Peyer's patch (tissue), 4 donors: Measurements from ENCODE around the gene TSSK2.

Experiments used
- POLR2A ChIP-seq, 2 donors: fragments of 450-650 bp; IDR thresholded peaks; one replicate each; pipeline ENCODE4 v1.5.1; 2017; ENCODE audit warnings: antibody characterized with exemption in 2 of 2, mild to moderate bottlenecking in 2 of 2, moderate library complexity in 2 of 2
- TF ChIP-seq, protein P1 (sequence below), 6 experiments: fragments of 450-650 bp in 4 of 6; fragments of 200-600 bp in 2 of 6; sonication (generic) in 1 of 6; IDR thresholded peaks; one replicate each; pipeline ENCODE4 v1.5.1; 2017 to 2019; ENCODE audit warnings: antibody characterized with exemption in 6 of 6, mild to moderate bottlenecking in 3 of 6, moderate library complexity in 1 of 6

DNA sequence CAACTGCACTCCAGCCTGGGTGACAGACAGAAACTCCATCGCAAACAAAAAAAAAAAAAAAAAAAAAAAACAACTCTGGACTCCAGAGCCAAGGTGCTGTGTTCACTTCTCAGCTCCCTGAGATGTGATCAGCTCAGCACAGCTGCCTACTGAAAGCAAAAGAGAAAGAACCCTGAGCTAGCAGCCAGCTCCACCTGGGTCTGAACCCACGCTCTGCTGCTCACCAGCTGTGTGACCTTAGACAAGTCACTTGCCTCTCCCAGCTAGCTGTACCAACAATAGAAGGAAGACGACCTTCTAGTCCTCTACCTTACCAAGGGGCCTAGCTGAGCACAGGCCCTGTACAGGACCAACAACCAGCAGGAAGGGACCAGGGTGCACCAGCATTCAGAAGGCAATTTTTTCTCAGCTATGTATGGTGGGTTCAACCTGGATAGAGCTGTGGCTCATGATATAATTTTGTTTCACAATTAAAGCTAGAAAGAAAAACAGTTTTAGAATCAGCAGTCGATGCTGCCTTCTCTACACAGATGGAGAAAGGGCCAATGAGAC lies 12.7 kb upstream of the TSSK2 start:
- TF ChIP-seq, protein P1, sequence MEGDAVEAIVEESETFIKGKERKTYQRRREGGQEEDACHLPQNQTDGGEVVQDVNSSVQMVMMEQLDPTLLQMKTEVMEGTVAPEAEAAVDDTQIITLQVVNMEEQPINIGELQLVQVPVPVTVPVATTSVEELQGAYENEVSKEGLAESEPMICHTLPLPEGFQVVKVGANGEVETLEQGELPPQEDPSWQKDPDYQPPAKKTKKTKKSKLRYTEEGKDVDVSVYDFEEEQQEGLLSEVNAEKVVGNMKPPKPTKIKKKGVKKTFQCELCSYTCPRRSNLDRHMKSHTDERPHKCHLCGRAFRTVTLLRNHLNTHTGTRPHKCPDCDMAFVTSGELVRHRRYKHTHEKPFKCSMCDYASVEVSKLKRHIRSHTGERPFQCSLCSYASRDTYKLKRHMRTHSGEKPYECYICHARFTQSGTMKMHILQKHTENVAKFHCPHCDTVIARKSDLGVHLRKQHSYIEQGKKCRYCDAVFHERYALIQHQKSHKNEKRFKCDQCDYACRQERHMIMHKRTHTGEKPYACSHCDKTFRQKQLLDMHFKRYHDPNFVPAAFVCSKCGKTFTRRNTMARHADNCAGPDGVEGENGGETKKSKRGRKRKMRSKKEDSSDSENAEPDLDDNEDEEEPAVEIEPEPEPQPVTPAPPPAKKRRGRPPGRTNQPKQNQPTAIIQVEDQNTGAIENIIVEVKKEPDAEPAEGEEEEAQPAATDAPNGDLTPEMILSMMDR (IDR thresholded peaks at IDR 0.05): no peak
- TF ChIP-seq POLR2A (IDR thresholded peaks at IDR 0.05): no peak
